Hepatocyte (in vitro differentiated cells): Measurements from ENCODE around the gene ZNF425. TPM values are rescaled to one million over a fixed set of nuclear protein-coding genes. Genes with fewer than 3 reads are reported as not detected.

Experiments
- DNase-seq: peaks from one replicate; pipeline ENCODE4 v3.0.0-alpha.2; 2016; ENCODE audit warnings: low spot score
- H2AFZ ChIP-seq: fragments of 200-600 bp; sonication (generic); 2 replicates; pipeline ENCODE4 v1.6.0; 2016; ENCODE audit warnings: antibody characterized with exemption, mild to moderate bottlenecking
- H3K27ac ChIP-seq: fragments of 200-600 bp; sonication (generic); 2 replicates; pipeline ENCODE4 v1.5.1; 2016; ENCODE audit warnings: mild to moderate bottlenecking
- H3K27me3 ChIP-seq: fragments of 200-600 bp; sonication (generic); 2 replicates; pipeline ENCODE4 v1.6.1; 2016
- H3K36me3 ChIP-seq: fragments of 200-600 bp; sonication (generic); replicated peaks from 2 replicates; pipeline ENCODE4 v1.5.1; 2016; ENCODE audit warnings: low read depth; ENCODE audit not compliant: insufficient read depth
- H3K4me1 ChIP-seq: fragments of 200-600 bp; sonication (generic); 2 replicates; pipeline ENCODE4 v1.5.1; 2016; ENCODE audit warnings: mild to moderate bottlenecking, moderate library complexity; ENCODE audit not compliant: insufficient read depth
- H3K4me2 ChIP-seq: fragments of 200-600 bp; sonication (generic); 2 replicates; pipeline ENCODE4 v1.6.0; 2016
- H3K4me3 ChIP-seq: fragments of 200-600 bp; sonication (generic); 2 replicates; pipeline ENCODE4 v1.5.1; 2016; ENCODE audit warnings: mild to moderate bottlenecking
- H3K79me2 ChIP-seq: fragments of 200-600 bp; sonication (generic); 2 replicates; pipeline ENCODE4 v1.6.0; 2017; ENCODE audit warnings: mild to moderate bottlenecking
- H3K9me2 ChIP-seq: fragments of 200-600 bp; sonication (generic); replicated peaks from 2 replicates; pipeline ENCODE4 v1.6.0; 2017; ENCODE audit warnings: mild to moderate bottlenecking; ENCODE audit not compliant: insufficient read depth
- H3K9me3 ChIP-seq: fragments of 200-600 bp; sonication (generic); 2 replicates; pipeline ENCODE4 v1.5.1; 2016; ENCODE audit warnings: low read depth, mild to moderate bottlenecking
- H4K20me1 ChIP-seq: fragments of 200-600 bp; sonication (generic); 2 replicates; pipeline ENCODE4 v1.6.0; 2016; ENCODE audit warnings: mild to moderate bottlenecking; ENCODE audit not compliant: insufficient read depth, poor library complexity, severe bottlenecking
- CTCF ChIP-seq: fragments of 200-600 bp; sonication (generic); IDR thresholded peaks from 2 replicates; pipeline ENCODE4 v1.5.1; 2016; ENCODE audit warnings: antibody characterized with exemption, mild to moderate bottlenecking; ENCODE audit not compliant: poor library complexity
- EZH2 ChIP-seq: fragments of 200-600 bp; sonication (generic); IDR thresholded peaks from 2 replicates; pipeline ENCODE4 v1.6.1; 2016; ENCODE audit warnings: antibody characterized with exemption, mild to moderate bottlenecking, borderline replicate concordance
- EZH2phosphoT487 ChIP-seq: fragments of 200-600 bp; sonication (generic); IDR thresholded peaks from one replicate; pipeline ENCODE4 v1.6.1; 2018; ENCODE audit warnings: antibody characterized with exemption, mild to moderate bottlenecking, low read depth, moderate library complexity; ENCODE audit not compliant: unreplicated experiment, severe bottlenecking
- WGBS: methylation state at CpG from one replicate; pipeline ENCODE4 v1.1.6; 2016; ENCODE audit warnings: low lambda C conversion rate; ENCODE audit errors: missing lambda C conversion rate; 5-methylcytosine and 5-hydroxymethylcytosine counted together
- polyA plus RNA-seq: library from polyadenylated mRNA; unstranded; fragments of >200 nt; fragmentation: Nextera tagmentation; extraction: Ambion mirVana; gene quantifications from 2 replicates; pipeline ENCODE4 v1.2.1, GENCODE V29; 2016
- total RNA-seq: library from RNA; depleted of rRNA; stranded (reverse); fragments of >200 nt; gene quantifications from 2 replicates; pipeline ENCODE4 v1.2.3, GENCODE V29; 2014

ZNF425 gene
- total and polyA plus RNA-seq, 2 experiments from 2014 or later: 3.3 to 3.9 TPM

- H3K36me3 ChIP-seq: no peaks in the 10 kb centered on the region
These were observed 30.8 kb upstream of the ZNF425 start for GRCh38 chr7:149156898-149157297.

GRCh38 chr7:149154056-149154455 lies 27.9 kb upstream of the ZNF425 start:
- Histone ChIP-seq H3K4me3 (no peak overlapping the region), H3K36me3 (no peaks in the 10 kb centered on the region), H3K79me2 (peaks cover 83% of the 10 kb centered on the region), H3K27ac (no peak overlapping the region), H3K4me1 (peaks cover 6% of the 10 kb centered on the region), H4K20me1 (peaks cover 36% of the 10 kb centered on the region), H3K9me2 (no peaks in the 10 kb centered on the region), H3K4me2 (no peak overlapping the region), H3K27me3 (no peaks in the 10 kb centered on the region), H2AFZ (no peak overlapping the region), H3K9me3 (no peaks in the 10 kb centered on the region)
- 86% methylated on average over 11 of the region's 11 CpGs for WGBS
- no peak for DNase-seq
- TF ChIP-seq CTCF (no peak), EZH2 (no peak), EZH2phosphoT487 (no peak)

More at GRCh38 chr7:149156898-149157297, 30.8 kb upstream of the ZNF425 start:
- peaks cover 65% of the 10 kb centered on the region for H3K79me2 ChIP-seq
- H3K27me3 ChIP-seq: no peaks in the 10 kb centered on the region
- WGBS: 97% methylated on average over 6 of the region's 6 CpGs
- H4K20me1 ChIP-seq: peaks cover 14% of the 10 kb centered on the region
- no peak overlapping the region for H2AFZ ChIP-seq
- no peak overlapping the region for H3K4me2 ChIP-seq
- TF ChIP-seq EZH2: no peak
- no peak for TF ChIP-seq EZH2phosphoT487
- no peak for TF ChIP-seq CTCF
- H3K4me3 ChIP-seq: no peak overlapping the region
- DNase-seq: no peak
- H3K9me2 ChIP-seq: no peaks in the 10 kb centered on the region
- H3K27ac ChIP-seq: no peak overlapping the region
- H3K9me3 ChIP-seq: no peaks in the 10 kb centered on the region
- no peaks in the 10 kb centered on the region for H3K4me1 ChIP-seq

GRCh38 chr7:149153346-149153745 lies 27.2 kb upstream of the ZNF425 start:
- WGBS: 95% methylated on average over 2 of the region's 2 CpGs
- H3K27me3 ChIP-seq: no peaks in the 10 kb centered on the region
- no peak overlapping the region for H3K4me2 ChIP-seq
- peaks cover 38% of the 10 kb centered on the region for H4K20me1 ChIP-seq
- H3K79me2 ChIP-seq: peaks cover 90% of the 10 kb centered on the region
- H3K4me1 ChIP-seq: peaks cover 10% of the 10 kb centered on the region
- H3K27ac ChIP-seq: no peak overlapping the region
- H3K9me2 ChIP-seq: no peaks in the 10 kb centered on the region
- no peak overlapping the region for H2AFZ ChIP-seq
- no peak for DNase-seq
- H3K9me3 ChIP-seq: no peaks in the 10 kb centered on the region
- H3K36me3 ChIP-seq: no peaks in the 10 kb centered on the region
- TF ChIP-seq CTCF (no peak), EZH2phosphoT487 (no peak)
- H3K4me3 ChIP-seq: no peak overlapping the region

GRCh38 chr7:149150981-149151380 lies 24.9 kb upstream of the ZNF425 start:
- WGBS: 77% methylated on average over 4 of the region's 4 CpGs
- Histone ChIP-seq H3K27me3 (no peaks in the 10 kb centered on the region), H3K4me2 (no peak overlapping the region), H3K4me3 (no peak overlapping the region), H3K4me1 (peaks cover 10% of the 10 kb centered on the region), H3K9me3 (no peaks in the 10 kb centered on the region), H3K27ac (no peak overlapping the region), H2AFZ (no peak overlapping the region), H4K20me1 (peaks cover 34% of the 10 kb centered on the region), H3K36me3 (no peaks in the 10 kb centered on the region), H3K9me2 (no peaks in the 10 kb centered on the region), H3K79me2 (peaks cover 76% of the 10 kb centered on the region)
- no peak for DNase-seq
- TF ChIP-seq EZH2phosphoT487 (no peak), CTCF (no peak), EZH2 (no peak)
